ENCODE data around the gene NOL9. TPM values are rescaled to one million over a fixed set of nuclear protein-coding genes. Genes with fewer than 3 reads are reported as not detected.
"Not testable (repeated sequence)": the region's sequence is repeated elsewhere in the genome, so short reads cannot be mapped to it uniquely, and the experiment has no call there.

Gene NOL9
- total RNA-seq = 43.4 and 50.0 TPM in 2 replicates

DNA sequence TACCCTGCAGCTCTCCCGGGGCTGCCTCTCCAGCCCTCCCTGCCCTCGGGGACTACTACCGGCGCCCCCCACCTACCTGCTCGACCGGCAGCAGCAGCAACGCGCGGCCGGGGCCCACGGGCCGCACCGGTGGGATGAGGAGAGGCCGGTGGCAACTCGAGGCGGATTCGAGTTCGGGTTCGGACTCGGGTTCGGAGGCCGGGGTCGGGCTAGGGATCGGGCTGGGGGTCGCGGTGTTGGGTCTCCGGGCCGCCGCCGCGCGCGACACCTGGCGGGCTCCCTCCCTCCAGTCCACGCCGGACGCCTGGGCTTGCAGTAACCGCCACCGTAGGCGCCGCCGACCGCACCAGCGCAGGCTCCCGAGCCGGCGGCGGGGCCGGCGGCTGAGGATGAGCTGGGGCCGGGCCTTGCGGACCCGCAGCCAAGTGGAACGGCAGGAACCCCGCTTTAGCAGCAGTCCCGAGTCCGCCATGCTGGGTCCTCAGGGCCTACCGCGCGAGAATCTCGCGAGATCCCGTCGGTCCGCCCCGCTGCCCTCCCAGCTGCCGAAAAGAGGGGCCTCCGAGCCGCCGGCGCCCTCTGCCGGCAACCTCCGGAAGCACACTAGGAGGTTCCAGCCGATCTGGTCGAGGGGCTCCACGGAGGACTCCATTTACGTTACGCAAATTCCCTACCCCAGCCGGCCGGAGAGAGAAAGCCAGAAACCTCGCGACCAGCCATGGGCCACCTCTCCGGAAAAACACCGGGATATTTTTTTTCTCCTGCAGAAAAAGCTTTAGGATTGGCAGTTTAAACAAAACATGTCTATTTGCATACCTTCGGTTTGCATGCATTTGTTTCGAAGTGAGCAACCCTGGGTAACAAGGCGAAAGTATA is at the start of gene NOL9:
TSS of gene NOL9 (minus strand) at position 483 of the 876 bp plus-strand sequence. CDS start at position 472, 11 bp downstream.
- Mint-ChIP-seq H3K4me3 (ENCODE audit: low read depth) (peak within 1 kb of the TSS; percentile 82), H3K9me3 (no peaks in the 10 kb centered on the region), H3K4me1 (ENCODE audit: low read depth) (peaks cover 10% of the 10 kb centered on the region), H3K36me3 (ENCODE audit: low read depth) (peaks cover 16% of the 10 kb centered on the region), H3K27me3 (ENCODE audit: low read depth) (no peaks in the 10 kb centered on the region), H3K27ac (peak within 1 kb of the TSS; percentile 61)
- intact Hi-C loops (cut with micrococcal nuclease) = loop anchor here (2.0 to 5.0 kb wide), 4 partner anchors 25 to 67 kb away; partner anchors contain the start of genes KLHL21, PHF13 and ZBTB48
- DNase-seq (ENCODE audit: low spot score) = peak; percentile 92

DNA sequence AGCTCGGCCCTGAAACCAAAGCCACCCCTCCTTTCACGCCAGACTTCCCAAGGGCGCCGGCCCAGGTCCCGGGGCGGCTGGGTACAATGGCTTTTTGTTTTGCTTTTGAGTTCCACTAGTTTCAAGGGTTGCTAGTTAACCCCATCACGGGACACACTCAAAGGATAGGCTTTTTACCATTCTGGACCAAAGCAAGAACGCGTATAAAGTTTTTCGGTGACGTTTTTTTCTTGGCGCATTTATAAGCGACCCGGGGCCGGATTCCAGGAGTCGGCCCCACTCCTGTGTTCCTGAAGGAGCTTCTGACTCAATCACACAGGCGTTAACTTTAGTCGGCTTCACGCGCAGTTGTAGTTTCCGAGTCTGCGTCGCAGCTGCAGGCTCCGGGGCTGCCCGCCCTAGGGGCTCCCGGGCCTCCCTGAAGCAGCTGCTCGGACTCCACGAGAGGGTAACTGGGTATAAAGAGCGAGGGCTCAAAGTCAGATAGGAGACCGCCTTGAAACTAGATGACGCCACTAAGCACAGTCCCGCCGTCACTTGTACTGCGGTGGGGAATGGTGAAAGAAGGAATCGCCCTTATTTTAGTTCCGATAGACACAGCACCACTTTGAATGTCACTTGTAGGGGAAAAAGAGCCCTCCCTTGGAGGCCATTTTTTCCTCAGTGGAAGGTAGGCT is 49.1 kb upstream of the NOL9 start:
- H3K36me3 Mint-ChIP-seq (ENCODE audit: low read depth) = peaks cover 27% of the 10 kb centered on the region
- peak overlapping the region; percentile 76 for H3K4me3 Mint-ChIP-seq (ENCODE audit: low read depth)
- H3K9me3 Mint-ChIP-seq = no peaks in the 10 kb centered on the region
- H3K27ac Mint-ChIP-seq = peak overlapping the region; percentile 92
- peaks cover 21% of the 10 kb centered on the region for H3K4me1 Mint-ChIP-seq (ENCODE audit: low read depth)
- H3K27me3 Mint-ChIP-seq (ENCODE audit: low read depth) = no peaks in the 10 kb centered on the region
- DNase-seq (ENCODE audit: low spot score) = peak; percentile 41
- intact Hi-C loops (cut with micrococcal nuclease) = loop anchor here (1.0 to 2.0 kb wide), 3 partner anchors 10 to 49 kb away; partner anchors contain the start of genes NOL9, PHF13, TAS1R1 and ZBTB48

DNA sequence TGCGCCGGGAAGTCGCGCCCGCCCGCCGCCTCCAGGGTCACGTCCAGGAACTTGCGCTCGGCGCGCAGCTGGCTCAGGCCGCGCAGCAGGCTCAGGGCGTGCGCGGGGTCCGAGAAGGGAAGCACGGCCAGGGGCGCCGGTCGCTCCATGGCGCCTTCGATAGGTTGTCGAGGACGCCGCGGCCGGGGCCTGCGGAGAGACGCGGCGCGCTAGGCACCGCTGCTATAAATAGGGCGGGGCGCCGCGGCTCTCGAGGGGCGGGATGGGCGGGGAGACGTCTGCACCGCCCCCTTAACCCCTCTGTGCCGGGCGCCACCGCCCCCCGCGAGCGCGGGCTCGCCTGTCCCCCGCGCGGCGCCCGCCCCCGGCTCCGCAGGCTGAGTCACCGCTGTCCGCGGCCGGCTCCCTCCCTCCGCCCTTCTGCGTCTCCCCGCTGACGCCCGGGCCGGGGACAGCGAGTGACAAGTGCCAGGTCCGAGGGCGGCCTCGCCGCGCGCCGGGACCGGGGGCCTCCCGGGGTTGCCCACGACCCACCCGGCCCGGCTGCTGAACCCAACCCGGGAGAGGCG is 48.4 kb upstream of the NOL9 start, which contains the start of gene KLHL21:
TSS of gene KLHL21 (minus strand) at position 201 of the 569 bp plus-strand sequence. CDS start at position 149, 52 bp downstream.
- DNase-seq (ENCODE audit: low spot score) = peak; percentile 77
- Mint-ChIP-seq H3K36me3 (ENCODE audit: low read depth) (peaks cover 30% of the 10 kb centered on the region), H3K4me1 (ENCODE audit: low read depth) (peaks cover 21% of the 10 kb centered on the region), H3K27ac (peak within 1 kb of the TSS; percentile 97), H3K27me3 (ENCODE audit: low read depth) (no peaks in the 10 kb centered on the region), H3K9me3 (no peaks in the 10 kb centered on the region), H3K4me3 (ENCODE audit: low read depth) (peak within 1 kb of the TSS; percentile 96)
- intact Hi-C loops (cut with micrococcal nuclease) = loop anchor here (1.0 to 2.0 kb wide), 3 partner anchors 11 to 48 kb away; partner anchors contain the start of genes NOL9, PHF13, TAS1R1 and ZBTB48

DNA sequence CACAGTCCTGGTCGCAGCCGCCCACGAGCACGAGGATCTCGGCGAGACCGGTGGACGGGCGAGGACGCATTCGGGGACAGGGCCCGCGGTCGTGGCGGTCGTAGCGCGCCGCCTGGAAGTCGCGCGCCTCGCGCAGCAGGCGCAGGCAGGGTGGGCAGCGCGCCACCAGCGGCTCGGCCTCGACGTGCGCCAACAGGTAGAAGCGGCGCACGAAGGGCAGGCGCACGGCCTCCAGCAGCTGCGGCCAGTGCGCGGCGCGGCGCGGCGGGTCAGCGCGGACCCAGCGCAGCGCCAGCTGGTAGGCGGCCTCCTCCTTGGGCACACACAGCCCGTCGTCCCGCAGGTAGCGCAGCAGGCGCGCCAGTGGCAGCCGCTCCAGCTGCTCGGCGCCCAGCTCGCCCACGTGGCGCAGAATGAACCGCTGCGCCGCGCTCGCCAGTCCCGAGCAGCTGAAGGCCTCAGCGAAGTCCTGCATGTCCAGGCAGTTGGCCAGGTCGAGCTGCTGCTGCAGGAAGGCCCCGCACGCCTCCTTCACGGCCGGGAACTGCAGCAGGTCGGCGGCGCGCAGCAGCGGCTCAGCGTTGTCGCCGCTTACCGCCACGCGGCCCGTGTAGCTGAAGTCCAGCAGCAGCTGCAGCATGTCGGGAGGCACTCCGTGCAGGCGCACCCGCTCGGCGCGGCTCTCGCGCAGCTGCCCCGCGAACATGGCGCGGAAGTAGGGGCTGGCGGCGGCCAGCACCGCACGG is 47.8 kb upstream of the NOL9 start:
- Mint-ChIP-seq H3K4me3 (ENCODE audit: low read depth) (peak overlapping the region; percentile 96), H3K27ac (peak overlapping the region; percentile 97), H3K27me3 (ENCODE audit: low read depth) (no peaks in the 10 kb centered on the region), H3K9me3 (no peaks in the 10 kb centered on the region), H3K4me1 (ENCODE audit: low read depth) (peaks cover 21% of the 10 kb centered on the region), H3K36me3 (ENCODE audit: low read depth) (peaks cover 34% of the 10 kb centered on the region)
- intact Hi-C loops (cut with micrococcal nuclease) = loop anchor here (1.0 to 2.0 kb wide), 2 partner anchors 23 to 47 kb away; partner anchors contain the start of genes NOL9 and TAS1R1
- DNase-seq (ENCODE audit: low spot score) = peak; percentile 71

DNA sequence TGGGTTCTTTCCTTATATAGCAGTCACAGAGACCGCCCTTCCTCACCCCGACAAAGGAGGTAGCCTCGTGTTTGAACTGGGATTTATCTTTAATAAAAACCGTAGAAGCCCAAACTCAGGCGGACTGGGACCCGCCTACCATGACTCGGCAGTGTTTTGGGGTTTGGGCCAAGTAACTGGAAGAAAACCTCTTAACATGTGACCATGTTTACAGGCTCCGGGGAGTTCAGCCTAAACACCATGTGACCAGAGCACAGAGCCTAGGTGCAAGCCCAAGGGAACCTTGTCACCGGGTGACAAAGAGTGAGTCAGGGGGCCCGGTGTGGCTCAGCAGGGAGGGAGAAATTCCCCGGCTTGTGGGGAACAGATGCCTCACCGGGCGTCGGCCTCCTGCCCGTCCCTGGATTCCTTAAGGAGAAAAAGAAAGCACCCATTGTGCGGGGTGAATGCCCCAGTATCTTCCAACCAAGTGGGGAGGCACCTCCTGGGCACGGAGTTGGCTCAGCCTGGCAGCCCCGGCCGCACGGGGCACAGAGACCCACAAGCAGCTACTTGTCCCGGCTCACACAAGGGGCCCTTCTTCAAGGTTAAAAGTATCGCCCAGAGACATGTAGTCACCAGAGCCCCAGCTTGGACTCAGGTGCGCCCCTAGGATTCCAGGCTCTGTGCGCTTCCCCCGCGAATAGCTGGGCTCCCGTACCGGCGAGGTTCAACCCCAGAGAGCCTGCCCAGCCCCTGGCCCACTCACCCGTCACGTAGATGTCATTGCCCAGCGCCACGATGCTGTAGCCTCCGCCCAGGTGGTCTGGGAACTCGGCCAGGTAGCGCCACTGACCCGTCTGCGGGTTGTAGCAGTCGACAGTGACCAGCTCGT is 47.0 kb upstream of the NOL9 start:
- Mint-ChIP-seq H3K9me3 (no peaks in the 10 kb centered on the region), H3K4me3 (ENCODE audit: low read depth) (peak overlapping the region; percentile 96), H3K27ac (peak overlapping the region; percentile 97), H3K4me1 (ENCODE audit: low read depth) (peaks cover 21% of the 10 kb centered on the region), H3K36me3 (ENCODE audit: low read depth) (peaks cover 43% of the 10 kb centered on the region), H3K27me3 (ENCODE audit: low read depth) (no peaks in the 10 kb centered on the region)
- intact Hi-C loops (cut with micrococcal nuclease) = loop anchor here (1.0 kb wide), 1 partner anchor 24 kb away; no protein-coding TSS in a partner anchor
- peak; percentile 68 for DNase-seq (ENCODE audit: low spot score)

DNA sequence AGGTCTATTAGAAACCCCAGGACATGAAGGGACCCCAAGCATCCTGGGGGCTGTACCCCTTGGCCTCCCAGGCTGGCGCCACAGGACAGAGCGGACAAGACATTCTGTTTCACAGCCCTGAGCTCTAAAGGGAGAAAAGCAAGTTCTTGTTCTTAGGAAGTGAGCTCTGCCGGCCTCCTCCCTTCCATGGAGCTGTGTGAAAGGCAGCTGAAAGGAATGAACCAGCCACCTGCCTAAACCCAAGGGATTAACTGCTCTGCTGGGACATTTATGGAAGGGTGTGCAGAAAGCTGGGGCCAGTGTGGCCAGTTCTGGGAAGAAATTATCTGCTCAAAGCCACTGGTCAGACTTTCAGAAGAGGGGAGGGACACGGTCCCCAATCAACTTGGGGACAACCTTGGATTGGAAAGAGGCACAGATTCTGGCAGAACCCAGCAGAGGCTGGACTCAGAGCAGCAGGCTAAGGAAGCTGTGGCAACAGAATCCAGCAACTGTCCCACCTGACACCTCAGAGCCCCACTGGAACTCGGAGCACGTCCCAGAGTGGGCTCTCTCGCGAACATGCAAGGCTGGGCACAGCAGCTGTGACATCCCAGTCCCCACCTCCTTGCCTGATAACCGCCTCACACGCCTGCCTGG is 46.2 kb upstream of the NOL9 start:
- peaks cover 21% of the 10 kb centered on the region for H3K4me1 Mint-ChIP-seq (ENCODE audit: low read depth)
- peak overlapping the region; percentile 96 for H3K4me3 Mint-ChIP-seq (ENCODE audit: low read depth)
- H3K27ac Mint-ChIP-seq = peak overlapping the region; percentile 97
- H3K27me3 Mint-ChIP-seq (ENCODE audit: low read depth) = no peaks in the 10 kb centered on the region
- no peak for DNase-seq (ENCODE audit: low spot score)
- H3K9me3 Mint-ChIP-seq = no peaks in the 10 kb centered on the region
- intact Hi-C loops (cut with micrococcal nuclease) = loop anchor here (1.0 kb wide), 1 partner anchor 25 kb away; no protein-coding TSS in a partner anchor
- peaks cover 50% of the 10 kb centered on the region for H3K36me3 Mint-ChIP-seq (ENCODE audit: low read depth)

DNA sequence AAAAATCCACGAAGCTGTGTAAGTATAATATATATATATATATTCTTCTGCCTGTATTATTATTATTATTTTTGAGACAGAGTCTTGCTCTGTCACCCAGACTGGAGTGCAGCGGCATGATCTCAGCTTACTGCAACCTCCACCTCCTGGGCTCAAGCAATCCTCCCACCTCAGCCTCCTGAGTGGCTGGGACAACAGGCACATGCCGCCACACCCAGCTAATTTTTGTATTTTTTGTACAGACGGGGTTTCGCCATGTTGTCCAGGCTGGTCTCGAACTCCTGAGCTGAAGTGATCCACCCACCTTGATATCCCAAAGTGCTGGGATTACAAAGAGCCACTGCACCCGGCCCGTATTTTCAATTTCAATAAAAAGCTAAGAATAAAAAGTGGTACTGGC is 45.7 kb upstream of the NOL9 start:
- peak overlapping the region; percentile 97 for H3K27ac Mint-ChIP-seq
- peaks cover 21% of the 10 kb centered on the region for H3K4me1 Mint-ChIP-seq (ENCODE audit: low read depth)
- H3K27me3 Mint-ChIP-seq (ENCODE audit: low read depth); DNase-seq (ENCODE audit: low spot score); H3K9me3 Mint-ChIP-seq; intact Hi-C loops (cut with micrococcal nuclease): not testable (repeated sequence)
- peaks cover 54% of the 10 kb centered on the region for H3K36me3 Mint-ChIP-seq (ENCODE audit: low read depth)
- peak overlapping the region; percentile 96 for H3K4me3 Mint-ChIP-seq (ENCODE audit: low read depth)

DNA sequence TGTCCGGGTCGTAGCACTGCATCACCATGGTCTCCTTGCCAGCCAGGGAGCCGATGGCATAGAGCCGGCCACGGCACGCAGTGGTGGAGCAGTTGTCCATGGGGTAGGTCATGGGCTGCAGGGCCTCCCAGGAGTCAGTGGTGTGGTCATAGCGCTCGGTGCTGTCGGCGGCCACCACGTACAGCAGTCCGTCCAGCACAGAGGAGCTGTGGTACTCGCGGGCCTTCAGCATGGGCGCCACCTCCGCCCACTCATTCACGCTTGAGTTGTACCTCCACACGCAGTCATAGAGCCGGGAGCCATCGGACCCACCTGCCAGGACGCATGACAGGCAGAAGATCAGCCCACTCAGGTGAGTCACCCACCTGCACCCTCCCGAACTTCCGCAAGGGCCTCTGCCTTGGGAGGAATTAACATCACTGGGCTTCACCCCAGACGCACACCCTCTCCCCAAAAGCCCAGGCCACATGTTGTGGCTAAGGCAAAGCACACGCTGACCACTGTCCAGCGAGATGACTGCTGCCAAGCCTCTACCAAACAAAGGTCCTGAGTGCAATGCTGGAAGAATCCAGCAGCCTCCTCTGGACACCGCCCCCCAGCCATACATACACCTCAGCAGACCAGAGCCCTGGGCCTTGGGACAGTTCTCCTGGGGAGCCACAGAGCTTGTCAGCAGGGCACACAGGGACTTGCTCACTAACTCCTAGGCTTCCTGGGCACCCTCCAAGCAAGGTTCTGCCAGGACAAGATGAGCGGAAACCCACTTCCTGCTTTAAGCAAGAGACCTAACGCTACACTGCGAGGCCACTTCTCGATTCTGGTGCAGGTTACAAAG is 45.0 kb upstream of the NOL9 start:
- Mint-ChIP-seq H3K9me3 (no peaks in the 10 kb centered on the region), H3K36me3 (ENCODE audit: low read depth) (peaks cover 59% of the 10 kb centered on the region), H3K4me3 (ENCODE audit: low read depth) (peak overlapping the region; percentile 78), H3K27me3 (ENCODE audit: low read depth) (no peaks in the 10 kb centered on the region), H3K27ac (peak overlapping the region; percentile 59), H3K4me1 (ENCODE audit: low read depth) (peaks cover 20% of the 10 kb centered on the region)
- DNase-seq (ENCODE audit: low spot score) = peak; percentile 30
- intact Hi-C loops (cut with micrococcal nuclease) = no loop called here

DNA sequence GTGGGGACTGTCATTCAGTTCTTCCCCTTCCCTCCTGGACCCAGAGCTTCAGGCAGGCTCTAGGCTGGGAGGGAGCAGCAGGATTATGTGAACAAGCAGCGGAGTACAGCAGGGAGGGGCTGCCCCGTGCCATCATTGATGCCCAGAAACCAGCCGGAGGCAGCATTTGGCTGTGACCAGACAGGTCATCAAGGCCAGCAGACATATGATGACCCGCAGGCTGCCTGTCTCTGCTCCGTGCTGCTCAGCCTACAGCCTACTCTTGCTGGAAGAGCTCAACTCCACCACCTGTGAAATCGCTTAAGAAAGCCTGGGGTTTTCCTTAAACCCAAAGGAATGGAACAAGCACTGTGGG is 43.4 kb upstream of the NOL9 start:
- Mint-ChIP-seq H3K4me3 (ENCODE audit: low read depth) (no peak overlapping the region), H3K27ac (no peak overlapping the region), H3K27me3 (ENCODE audit: low read depth) (no peaks in the 10 kb centered on the region), H3K4me1 (ENCODE audit: low read depth) (peaks cover 17% of the 10 kb centered on the region), H3K36me3 (ENCODE audit: low read depth) (peaks cover 72% of the 10 kb centered on the region), H3K9me3 (no peaks in the 10 kb centered on the region)
- intact Hi-C loops (cut with micrococcal nuclease) = no loop called here
- DNase-seq (ENCODE audit: low spot score) = no peak

DNA sequence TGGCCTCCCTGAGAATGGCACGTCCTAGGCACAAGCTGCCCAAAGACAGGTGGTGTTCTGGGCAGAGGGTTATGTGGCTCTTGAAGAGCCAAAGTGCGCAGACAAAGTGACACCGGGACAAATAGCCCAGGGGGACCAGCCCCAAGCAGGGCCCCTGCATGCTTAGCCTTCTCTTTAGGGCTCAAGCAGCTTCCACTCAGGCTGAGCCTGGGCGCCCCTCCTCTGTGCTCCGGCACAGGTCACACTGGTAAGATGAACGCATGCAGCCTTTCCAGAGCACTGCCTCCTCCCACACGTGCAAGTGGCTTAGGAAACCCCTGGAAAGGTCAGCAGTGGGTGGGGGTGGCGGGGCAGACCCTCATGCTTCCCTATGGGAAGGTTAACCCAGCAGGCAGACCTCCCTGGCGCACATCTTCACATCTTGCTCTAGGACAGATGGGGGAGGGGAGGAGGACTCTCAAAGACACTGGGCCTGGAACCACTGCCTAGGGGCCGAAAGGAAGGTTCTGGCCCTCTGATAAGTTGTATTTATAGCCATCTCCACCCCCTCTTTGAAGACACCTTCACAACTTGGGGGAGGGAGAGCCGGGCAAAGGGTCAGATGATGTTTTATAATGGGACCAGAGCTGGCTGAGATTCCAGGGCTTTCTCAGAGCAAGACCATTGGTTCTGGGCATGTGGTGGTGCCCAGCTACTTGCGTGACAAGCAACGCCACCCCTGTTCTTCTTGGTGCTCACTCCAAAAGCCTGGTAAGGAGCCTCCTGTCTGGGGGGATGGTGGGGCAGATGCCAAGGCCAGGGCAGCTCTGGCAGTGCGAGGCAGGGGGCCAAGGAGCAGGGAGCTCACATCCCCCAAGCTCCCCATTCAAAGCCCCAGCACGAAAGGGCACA is 42.8 kb upstream of the NOL9 start:
- H3K9me3 Mint-ChIP-seq = no peaks in the 10 kb centered on the region
- peaks cover 72% of the 10 kb centered on the region for H3K36me3 Mint-ChIP-seq (ENCODE audit: low read depth)
- intact Hi-C loops (cut with micrococcal nuclease) = no loop called here
- no peak for DNase-seq (ENCODE audit: low spot score)
- H3K4me1 Mint-ChIP-seq (ENCODE audit: low read depth) = peaks cover 17% of the 10 kb centered on the region
- no peaks in the 10 kb centered on the region for H3K27me3 Mint-ChIP-seq (ENCODE audit: low read depth)
- H3K27ac Mint-ChIP-seq = no peak overlapping the region
- H3K4me3 Mint-ChIP-seq (ENCODE audit: low read depth) = no peak overlapping the region
